M059J (cell line): ENCODE data around the gene ZBTB46. TPM values are rescaled to one million over a fixed set of nuclear protein-coding genes. Genes with fewer than 3 reads are reported as not detected.

Source experiments
- DNase-seq: peaks from one replicate; pipeline ENCODE4 v3.0.0-alpha.2; 2012; ENCODE audit warnings: low read depth
- total RNA-seq: library from RNA; depleted of rRNA; stranded (reverse); fragments of >200 nt; shearing (Covaris generic); gene quantifications from 2 replicates; pipeline ENCODE4 v1.2.3, GENCODE V29; 2014

Gene ZBTB46
- total RNA-seq, 1 experiment from 2014 or later = 3.1 TPM

DNA sequence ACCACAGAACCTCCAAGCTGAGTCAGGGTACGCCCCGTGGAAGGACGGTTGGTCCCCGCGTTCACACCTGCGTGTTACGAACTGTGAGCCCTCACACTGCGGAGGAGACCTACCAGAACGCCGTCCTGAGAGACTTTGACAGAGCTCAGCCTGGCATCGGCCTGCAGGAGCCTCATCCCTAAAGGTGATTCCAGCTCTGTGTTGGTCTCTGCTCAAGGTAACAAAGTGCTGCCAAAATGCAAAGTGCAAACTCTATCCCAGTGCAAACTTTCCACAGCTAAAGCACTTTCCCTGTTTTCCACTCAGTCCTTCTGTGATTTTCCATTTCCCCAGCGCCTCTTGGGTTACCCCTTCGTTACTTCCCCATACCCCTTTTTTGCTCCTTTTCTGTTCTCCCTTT is 8.6 kb upstream of the ZBTB46 start:
- no peak for DNase-seq

DNA sequence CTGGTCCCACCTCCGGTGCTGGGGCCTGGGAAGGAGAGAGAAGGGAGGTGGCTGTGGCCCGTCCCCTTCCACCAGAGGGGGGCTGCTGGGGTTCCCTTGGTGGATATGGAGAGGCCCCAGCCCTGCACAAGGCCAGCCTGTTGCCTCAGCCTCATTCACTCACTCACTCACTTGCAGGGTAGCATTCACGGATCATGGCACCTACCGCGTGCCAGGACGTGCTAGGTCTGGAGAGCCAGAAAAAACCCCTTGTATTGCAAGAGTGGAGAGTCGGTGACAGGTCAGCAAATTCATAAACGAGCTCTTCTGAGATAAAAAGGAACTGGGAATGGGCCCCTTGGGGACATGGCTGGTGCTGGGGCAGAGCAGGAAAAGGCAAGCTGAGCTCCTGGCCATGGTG is 6.4 kb upstream of the ZBTB46 start:
- no peak for DNase-seq

- DNase-seq = no peak
Observed at GRCh38 chr20:63836458-63837344, 5.6 kb upstream of the ZBTB46 start.

GRCh38 chr20:63835021-63835858 is 4.2 kb upstream of the ZBTB46 start:
- DNase-seq = peak; percentile 100

GRCh38 chr20:63834491-63834880 is 3.4 kb upstream of the ZBTB46 start:
- no peak for DNase-seq

DNA sequence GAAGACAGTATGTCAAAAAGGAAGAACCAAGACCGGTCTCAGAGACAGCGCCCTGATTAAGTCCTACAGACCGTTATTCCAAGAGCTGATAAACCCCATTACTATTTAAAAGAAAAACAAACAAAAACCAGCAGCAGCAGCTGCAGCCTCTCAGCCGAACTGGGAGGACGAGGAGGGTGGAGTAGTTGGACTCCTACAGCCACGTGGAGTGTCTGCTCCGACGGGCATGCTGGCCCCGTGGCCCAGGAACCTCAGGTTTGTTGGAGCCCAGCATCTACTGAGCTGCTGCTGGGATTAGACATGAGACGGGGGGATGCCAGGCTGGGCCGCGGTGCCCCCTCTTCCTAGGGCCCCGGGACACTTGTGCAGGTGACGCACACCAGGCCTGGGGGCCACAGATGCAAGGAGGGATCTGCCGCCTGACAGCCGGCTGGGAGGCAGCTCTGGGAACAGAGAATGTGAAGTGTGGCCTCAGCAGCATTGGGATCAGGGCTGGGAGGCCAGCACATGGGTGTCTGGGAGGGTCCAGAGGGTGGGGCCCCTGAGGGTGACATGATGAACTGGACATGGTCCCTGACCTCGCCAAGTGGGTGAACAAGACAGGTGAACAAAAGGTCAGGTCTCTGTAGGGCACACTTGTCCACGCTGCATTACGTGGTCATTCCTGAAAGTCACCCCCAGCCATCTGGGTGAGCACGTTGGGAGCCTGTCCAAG is 2.9 kb upstream of the ZBTB46 start:
- DNase-seq = peak; percentile 63

GRCh38 chr20:63831993-63832686 is 1.1 kb upstream of the ZBTB46 start:
- DNase-seq = no peak

- no peak for DNase-seq
Observed at GRCh38 chr20:63831646-63831992, 555 bp upstream of the ZBTB46 start.

- peak; percentile 47 for DNase-seq
Observed at GRCh38 chr20:63829945-63830835, 874 bp downstream of the ZBTB46 start.

DNA sequence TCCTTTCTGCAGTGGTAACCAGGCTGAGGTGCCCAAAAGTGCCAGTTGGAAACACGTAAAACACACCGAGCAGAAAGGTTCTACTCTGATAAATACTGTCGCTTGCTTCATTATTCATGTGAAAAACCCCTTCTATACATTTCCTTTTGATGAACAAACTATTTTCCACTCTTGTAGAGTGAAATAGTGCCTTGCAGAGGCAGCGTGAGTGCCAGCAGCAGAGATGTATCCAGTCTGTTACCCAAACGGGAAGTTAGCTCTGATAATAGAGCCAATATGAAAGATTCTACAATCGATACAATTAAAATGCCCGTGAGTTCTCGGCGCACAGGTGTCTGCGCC is 1.5 kb downstream of the ZBTB46 start:
- no peak for DNase-seq

DNA sequence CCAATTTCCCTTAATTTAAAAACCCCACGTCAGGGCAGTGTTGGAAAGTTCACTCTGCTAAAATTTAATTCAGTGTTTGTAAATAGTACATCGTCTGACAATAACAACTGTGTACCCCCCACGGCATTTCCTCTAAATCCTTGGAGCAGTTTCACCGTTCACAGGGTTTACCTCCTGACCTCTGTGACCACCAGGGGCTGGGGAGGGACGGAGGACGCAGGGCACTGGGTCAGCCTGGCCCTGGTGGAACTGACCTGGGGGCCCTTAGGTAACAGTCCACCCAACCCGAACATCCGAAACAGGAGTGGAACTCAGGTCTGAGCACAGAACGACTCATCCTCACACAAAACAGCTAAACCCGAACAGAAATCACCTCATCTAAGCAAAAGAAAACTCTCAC is 2.1 kb downstream of the ZBTB46 start:
- no peak for DNase-seq

- no peak for DNase-seq
Observed at GRCh38 chr20:63828545-63828944, 2.5 kb downstream of the ZBTB46 start.

GRCh38 chr20:63828124-63828523 is 2.9 kb downstream of the ZBTB46 start:
- no peak for DNase-seq

DNA sequence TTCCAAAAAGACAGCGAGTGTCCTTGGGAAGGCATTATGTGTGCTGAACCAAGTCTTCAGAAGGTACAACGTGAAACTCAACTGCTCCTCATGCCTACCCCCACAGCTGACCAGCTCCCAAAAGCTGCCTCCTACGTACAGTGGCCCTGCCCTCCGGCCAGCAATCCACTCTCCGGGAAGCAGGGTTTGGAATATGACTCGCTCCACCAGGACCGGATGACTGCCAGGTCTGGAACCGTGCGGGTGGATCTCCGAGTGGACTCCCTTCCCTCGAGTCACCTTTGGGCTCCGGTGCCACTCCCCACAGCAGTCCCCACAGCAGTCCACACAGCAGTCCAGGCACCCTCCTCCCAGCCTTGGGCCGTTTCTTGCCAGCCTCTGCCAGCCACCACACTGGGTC is 4.3 kb downstream of the ZBTB46 start:
- DNase-seq = peak; percentile 53

- DNase-seq = no peak
Observed at GRCh38 chr20:63825331-63826118, 5.5 kb downstream of the ZBTB46 start.

- no peak for DNase-seq
Observed at GRCh38 chr20:63823691-63824311, 7.3 kb downstream of the ZBTB46 start.

GRCh38 chr20:63822276-63822696 is 8.8 kb downstream of the ZBTB46 start:
- DNase-seq = no peak

DNA sequence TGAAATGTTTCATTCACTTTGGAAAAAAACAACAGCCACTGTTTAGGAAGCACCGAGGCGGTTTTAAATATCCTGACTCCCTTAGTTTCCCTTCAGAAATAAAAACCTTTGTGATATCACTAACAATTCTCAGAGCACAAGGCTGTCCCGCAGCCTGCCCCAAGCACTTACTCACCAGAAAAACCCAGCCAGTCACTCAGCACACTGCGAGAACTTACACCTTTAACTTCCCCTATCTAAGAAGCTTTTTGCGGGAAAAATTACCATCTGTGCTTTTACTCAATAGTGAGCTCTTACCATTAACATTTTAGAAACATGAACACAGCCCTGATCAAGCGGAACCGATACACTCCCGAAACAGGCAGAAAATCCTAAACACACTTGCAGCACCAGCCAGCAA is 9.3 kb downstream of the ZBTB46 start:
- no peak for DNase-seq

GRCh38 chr20:63819224-63819921 is 11.7 kb downstream of the ZBTB46 start:
- no peak for DNase-seq
